ENCODE data around the gene MFNG.

- TF ChIP-seq POLR2A (IDR thresholded peaks at IDR 0.05) (no peak), CTCF (IDR thresholded peaks at IDR 0.05) (no peak)
These were observed 29.7 kb upstream of the MFNG start for GRCh38 chr22:37515901-37516300.
